GM19099 (cell line): ENCODE data around the gene ADGRE2.

Experiments used
- POLR2A ChIP-seq: IDR thresholded peaks from 3 replicates; pipeline ENCODE4 v1.6.1; 2011; ENCODE audit warnings: low read depth; ENCODE audit not compliant: insufficient read length; ENCODE audit errors: extremely low read depth

Gene ADGRE2

GRCh38 chr19:14689598-14690503 lies 88.5 kb downstream of the ADGRE2 start, which contains the start of gene ZNF333:
ZNF333 (plus strand) TSS chr19:14690048; CDS start chr19:14693492, 3,444 bp downstream.
- peak; percentile 93 for TF ChIP-seq POLR2A

DNA sequence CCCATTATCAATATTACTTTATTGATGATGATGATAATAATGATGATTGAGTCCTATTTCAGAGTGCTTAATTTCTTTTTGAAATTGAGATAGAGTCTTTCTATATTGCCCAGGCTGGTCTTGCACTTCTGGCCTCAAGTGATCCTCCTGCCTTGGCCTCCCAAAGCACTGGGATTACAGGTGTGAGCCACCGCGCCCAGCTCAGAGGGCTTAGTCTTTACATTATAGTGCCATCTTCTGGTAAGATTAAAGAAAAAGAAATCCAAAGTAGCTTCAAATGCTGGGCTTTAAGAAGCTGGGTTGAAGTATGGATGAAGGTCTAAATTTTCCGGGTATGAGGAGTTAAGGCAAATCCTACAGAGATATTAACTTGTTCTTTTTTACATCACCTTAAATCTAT lies 91.9 kb downstream of the ADGRE2 start:
- no peak for TF ChIP-seq POLR2A

- TF ChIP-seq POLR2A, result no peak
Observed at GRCh38 chr19:14683439-14683838, 94.9 kb downstream of the ADGRE2 start.
